Measurements from ENCODE around the gene RADIL. TPM values are rescaled to one million over a fixed set of nuclear protein-coding genes. Genes with fewer than 3 reads are reported as not detected.
"Not testable (repeated sequence)": the region's sequence is repeated elsewhere in the genome, so short reads cannot be mapped to it uniquely, and the experiment has no call there.

RADIL gene
- total and polyA plus RNA-seq, 7 donors: 0.65 to 3.8 (median 2.6) TPM

DNA sequence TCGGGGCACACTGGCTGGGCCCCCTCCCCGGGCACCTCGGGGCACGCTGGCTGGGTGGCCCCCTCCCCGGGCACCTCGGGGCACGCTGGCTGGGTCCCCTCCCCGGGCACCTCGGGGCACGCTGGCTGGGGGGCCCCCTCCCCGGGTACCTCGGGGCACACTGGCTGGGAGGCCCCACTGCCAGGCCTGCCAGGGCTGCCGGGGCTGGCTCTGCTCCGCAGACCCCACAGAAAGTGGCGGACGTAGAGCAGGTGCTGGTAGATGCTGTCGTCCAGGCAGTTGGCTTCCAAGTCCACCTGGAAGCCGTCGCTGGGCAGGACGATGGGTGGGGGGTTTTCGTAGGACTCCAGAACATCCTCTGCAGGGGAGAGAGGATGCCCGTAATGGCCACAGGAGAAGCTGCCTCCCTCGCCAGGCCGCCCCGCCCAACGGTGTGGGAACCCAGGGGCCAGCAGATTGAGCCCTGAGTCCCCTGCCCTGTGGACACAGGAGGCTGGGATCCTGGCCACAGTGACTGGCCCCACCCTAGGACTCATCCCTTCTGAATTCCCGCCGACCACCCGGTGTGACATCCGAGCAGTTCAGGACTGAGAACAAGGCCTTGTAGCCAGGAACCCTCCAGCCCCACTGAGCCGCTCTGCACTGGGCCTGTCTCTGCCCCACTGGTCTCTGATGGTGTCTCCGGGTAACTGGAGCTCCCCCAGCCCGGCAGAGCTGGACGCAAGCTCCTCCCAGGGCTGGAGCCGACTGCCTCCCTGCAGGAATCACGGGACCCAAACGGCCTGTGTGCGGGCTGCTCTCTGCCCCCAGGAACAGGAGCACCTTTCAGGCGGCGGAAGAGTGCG lies 79.9 kb downstream of the RADIL start:
- H3K9me3 ChIP-seq: no peaks in the 10 kb centered on the region
- DNase-seq (no peak), ATAC-seq (no peak)
- intact Hi-C loops (cut with DNase I): no loop called here
- H3K4me3 ChIP-seq: no peak overlapping the region
- TF ChIP-seq, protein P1, sequence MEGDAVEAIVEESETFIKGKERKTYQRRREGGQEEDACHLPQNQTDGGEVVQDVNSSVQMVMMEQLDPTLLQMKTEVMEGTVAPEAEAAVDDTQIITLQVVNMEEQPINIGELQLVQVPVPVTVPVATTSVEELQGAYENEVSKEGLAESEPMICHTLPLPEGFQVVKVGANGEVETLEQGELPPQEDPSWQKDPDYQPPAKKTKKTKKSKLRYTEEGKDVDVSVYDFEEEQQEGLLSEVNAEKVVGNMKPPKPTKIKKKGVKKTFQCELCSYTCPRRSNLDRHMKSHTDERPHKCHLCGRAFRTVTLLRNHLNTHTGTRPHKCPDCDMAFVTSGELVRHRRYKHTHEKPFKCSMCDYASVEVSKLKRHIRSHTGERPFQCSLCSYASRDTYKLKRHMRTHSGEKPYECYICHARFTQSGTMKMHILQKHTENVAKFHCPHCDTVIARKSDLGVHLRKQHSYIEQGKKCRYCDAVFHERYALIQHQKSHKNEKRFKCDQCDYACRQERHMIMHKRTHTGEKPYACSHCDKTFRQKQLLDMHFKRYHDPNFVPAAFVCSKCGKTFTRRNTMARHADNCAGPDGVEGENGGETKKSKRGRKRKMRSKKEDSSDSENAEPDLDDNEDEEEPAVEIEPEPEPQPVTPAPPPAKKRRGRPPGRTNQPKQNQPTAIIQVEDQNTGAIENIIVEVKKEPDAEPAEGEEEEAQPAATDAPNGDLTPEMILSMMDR (IDR thresholded peaks at IDR 0.05): no peak
- no peak overlapping the region for H3K27ac ChIP-seq
- whole genome bisulfite sequencing, 3 donors: 62 to 66% (median 65%) methylated on average over 32 to 41 of the region's 41 CpGs
- peaks cover 0 to 5% (median 0%) of the 10 kb centered on the region in 3 donors for H3K27me3 ChIP-seq (ENCODE audit: insufficient read depth in 3 of 3, low read length in 2 of 3)
- H3K4me1 ChIP-seq: no peaks in the 10 kb centered on the region
- H3K36me3 ChIP-seq (ENCODE audit: insufficient read depth in 1 of 2, low read depth in 1 of 2): no peaks in the 10 kb centered on the region

DNA sequence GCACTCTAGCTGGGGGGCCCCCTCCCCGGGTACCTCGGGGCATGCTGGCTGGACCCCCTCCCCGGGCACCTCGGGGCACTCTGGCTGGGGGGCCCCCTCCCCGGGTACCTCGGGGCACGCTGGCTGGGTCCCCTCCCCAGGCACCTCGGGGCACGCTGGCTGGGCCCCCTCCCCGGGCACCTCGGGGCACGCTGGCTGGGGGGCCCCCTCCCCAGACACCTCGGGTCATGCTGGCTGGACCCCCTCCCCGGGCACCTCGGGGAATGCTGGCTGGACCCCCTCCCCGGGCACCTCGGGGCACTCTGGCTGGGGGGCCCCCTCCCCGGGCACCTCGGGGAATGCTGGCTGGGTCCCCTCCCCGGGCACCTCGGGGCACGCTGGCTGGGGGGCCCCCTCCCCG lies 80.9 kb downstream of the RADIL start:
- H3K27ac ChIP-seq; H3K4me1 ChIP-seq; H3K27me3 ChIP-seq (ENCODE audit: insufficient read depth in 3 of 3, low read length in 2 of 3); ATAC-seq; H3K36me3 ChIP-seq (ENCODE audit: insufficient read depth in 1 of 2, low read depth in 1 of 2); intact Hi-C loops (cut with DNase I); DNase-seq; H3K9me3 ChIP-seq; H3K4me3 ChIP-seq: not testable (repeated sequence)
- 87 to 93% (median 91%) methylated on average over 6 to 23 of the region's 23 CpGs for WGBS, 3 donors

DNA sequence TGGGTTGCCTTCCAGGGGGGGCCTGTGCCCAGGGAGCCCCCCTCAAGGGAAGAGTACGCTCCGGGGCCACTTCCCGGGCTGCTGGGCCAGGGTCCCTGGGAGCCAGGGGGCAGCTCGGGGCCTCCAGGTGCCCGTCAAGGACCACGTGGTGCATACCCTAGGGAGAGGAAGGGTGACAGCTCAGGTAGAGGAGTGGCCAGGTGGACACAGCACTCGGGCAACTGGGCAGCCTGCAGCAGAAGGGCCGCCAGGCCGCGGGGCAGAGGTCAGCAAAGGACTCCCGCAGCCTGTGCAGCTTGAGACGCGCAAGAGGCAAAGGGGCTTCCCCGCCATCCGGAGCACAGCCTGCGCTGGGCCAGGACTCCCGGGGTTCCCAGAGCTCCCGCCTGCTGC lies 81.7 kb downstream of the RADIL start:
- Histone ChIP-seq H3K9me3 (no peaks in the 10 kb centered on the region), H3K27ac (no peak overlapping the region), H3K4me3 (no peak overlapping the region), H3K4me1 (no peaks in the 10 kb centered on the region), H3K27me3 (ENCODE audit: insufficient read depth in 3 of 3, low read length in 2 of 3) (peaks cover 0 to 5% (median 0%) of the 10 kb centered on the region in 3 donors), H3K36me3 (ENCODE audit: insufficient read depth in 1 of 2, low read depth in 1 of 2) (no peaks in the 10 kb centered on the region)
- intact Hi-C loops (cut with DNase I): no loop called here
- DNase-seq (no peak), ATAC-seq (no peak)
- TF ChIP-seq, protein P1 (IDR thresholded peaks at IDR 0.05): no peak
- WGBS, 3 donors: 81 to 86% (median 82%) methylated on average over 16 to 18 of the region's 18 CpGs

DNA sequence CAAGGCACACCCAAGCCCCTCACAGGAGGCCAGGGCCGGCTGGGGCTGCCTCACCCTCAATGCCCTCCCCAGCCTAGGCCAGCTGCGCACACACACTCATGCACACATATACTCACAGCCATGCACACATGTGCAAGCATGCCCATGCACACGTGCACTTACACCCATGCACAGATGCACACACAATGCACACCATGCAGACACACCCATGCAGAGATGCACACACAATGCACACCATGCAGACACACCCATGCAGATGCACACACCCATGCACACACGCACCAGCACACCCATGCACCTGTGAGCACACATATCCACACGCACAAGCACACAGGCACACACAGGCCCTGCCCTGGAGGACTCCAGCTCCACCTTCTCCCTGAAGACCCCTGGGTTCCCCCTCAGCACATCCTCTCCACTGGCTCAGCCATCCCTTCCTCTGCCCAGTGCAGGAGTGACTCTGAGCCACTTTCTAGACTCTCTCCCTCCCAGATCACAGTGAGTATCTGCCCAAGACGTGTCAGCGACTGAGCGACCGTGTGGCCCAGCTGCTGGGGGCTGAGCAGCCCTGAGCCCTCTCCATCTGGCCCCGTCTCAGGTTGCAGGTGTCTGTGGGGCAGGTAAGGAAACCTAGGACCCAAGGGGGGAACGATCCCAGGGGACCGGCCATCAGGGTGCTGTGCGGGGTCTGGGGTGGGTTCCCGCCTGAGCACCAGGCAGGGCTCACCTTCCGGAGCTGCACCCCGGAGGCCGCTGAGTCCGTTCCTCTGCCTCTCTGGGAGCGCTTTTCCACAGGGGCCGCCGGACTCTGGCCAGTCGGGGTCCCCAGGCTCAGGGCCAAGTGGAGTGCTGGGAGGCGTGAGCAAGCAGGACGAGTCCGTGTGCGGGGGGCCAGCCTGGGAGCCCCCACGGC lies 82.3 kb downstream of the RADIL start:
- H3K9me3 ChIP-seq: no peaks in the 10 kb centered on the region
- H3K36me3 ChIP-seq (ENCODE audit: insufficient read depth in 1 of 2, low read depth in 1 of 2): no peaks in the 10 kb centered on the region
- no peak overlapping the region for H3K27ac ChIP-seq
- intact Hi-C loops (cut with DNase I): no loop called here
- ATAC-seq (no peak), DNase-seq (no peak)
- H3K4me1 ChIP-seq: no peaks in the 10 kb centered on the region
- 80 to 86% (median 83%) methylated on average over 27 of the region's 27 CpGs for WGBS, 3 donors
- no peaks in the 10 kb centered on the region for H3K27me3 ChIP-seq (ENCODE audit: insufficient read depth in 3 of 3, low read length in 2 of 3)
- TF ChIP-seq, protein P1 (IDR thresholded peaks at IDR 0.05): no peak
- H3K4me3 ChIP-seq: no peak overlapping the region

DNA sequence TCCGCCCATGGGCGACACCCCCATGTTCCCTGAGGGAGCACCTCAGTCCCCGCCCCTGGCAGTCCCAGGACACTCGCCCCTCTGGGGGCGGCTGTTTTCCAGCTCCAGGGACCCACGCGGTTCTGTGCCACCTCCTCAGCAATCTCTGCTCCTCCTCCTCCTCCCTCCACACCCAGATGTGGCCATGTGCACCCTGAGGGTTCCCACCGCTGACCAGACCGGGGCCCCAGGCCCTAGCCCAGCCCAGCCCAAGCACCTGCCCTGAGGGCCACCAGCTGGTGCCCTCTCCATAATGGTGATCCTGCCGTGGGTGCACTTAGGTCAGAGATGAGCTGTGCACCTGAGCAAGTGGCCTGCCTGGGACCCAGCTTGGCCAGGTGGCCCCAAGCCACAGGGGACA lies 83.0 kb downstream of the RADIL start:
- Histone ChIP-seq H3K9me3 (no peaks in the 10 kb centered on the region), H3K27me3 (ENCODE audit: insufficient read depth in 3 of 3, low read length in 2 of 3) (no peaks in the 10 kb centered on the region), H3K36me3 (ENCODE audit: insufficient read depth in 1 of 2, low read depth in 1 of 2) (no peaks in the 10 kb centered on the region), H3K4me1 (no peaks in the 10 kb centered on the region), H3K4me3 (no peak overlapping the region), H3K27ac (no peak overlapping the region)
- WGBS, 3 donors: 72 to 83% (median 74%) methylated on average over 9 to 10 of the region's 10 CpGs
- DNase-seq: no peak
- intact Hi-C loops (cut with DNase I): no loop called here
- TF ChIP-seq, protein P1 (IDR thresholded peaks at IDR 0.05): no peak
- ATAC-seq: no peak
